Neutrophil (primary cell): ENCODE data around the gene ZNF423.

Source experiments
- H3K27ac ChIP-seq: fragments of 200-600 bp; sonication (generic); 2 replicates; pipeline ENCODE4 v1.5.1; 2016; ENCODE audit warnings: mild to moderate bottlenecking, moderate library complexity
- H3K27me3 ChIP-seq: fragments of 200-600 bp; sonication (generic); 2 replicates; pipeline ENCODE4 v1.6.0; 2016; ENCODE audit warnings: mild to moderate bottlenecking
- H3K36me3 ChIP-seq: fragments of 200-600 bp; sonication (generic); 2 replicates; pipeline ENCODE4 v1.5.1; 2017
- H3K4me1 ChIP-seq, 2 experiments: fragments of 200-600 bp in 1 of 2; sonication (generic) in 1 of 2; 1 replicate in 1 of 2; 2 replicates in 1 of 2; pipeline versions ENCODE4 v1.5.1 to v1.6.1; 2013 to 2016; ENCODE audit warnings: low read depth in 1 of 2, low read length in 1 of 2, mild to moderate bottlenecking in 1 of 2, moderate library complexity in 1 of 2; ENCODE audit not compliant: control insufficient read depth in 1 of 2, insufficient read depth in 1 of 2
- H3K4me3 ChIP-seq, 2 experiments: fragments of 200-600 bp in 1 of 2; sonication (generic) in 1 of 2; 1 replicate in 1 of 2; 2 replicates in 1 of 2; pipeline ENCODE4 v1.5.1; 2013 to 2016; ENCODE audit warnings: low read depth in 1 of 2, low read length in 1 of 2, mild to moderate bottlenecking in 1 of 2, moderate library complexity in 1 of 2
- H3K9me3 ChIP-seq: fragments of 200-600 bp; sonication (generic); 2 replicates; pipeline ENCODE4 v1.5.1; 2016
- CTCF ChIP-seq: fragments of 200-600 bp; sonication (generic); IDR thresholded peaks from 2 replicates; pipeline ENCODE4 v1.5.1; 2016; ENCODE audit warnings: antibody characterized with exemption

Gene ZNF423

GRCh38 chr16:49688036-49688697 is 167.7 kb downstream of the ZNF423 start:
- Histone ChIP-seq H3K4me3 (no peak overlapping the region), H3K27ac (no peak overlapping the region), H3K9me3 (no peaks in the 10 kb centered on the region), H3K4me1 (no peaks in the 10 kb centered on the region), H3K36me3 (no peaks in the 10 kb centered on the region), H3K27me3 (peaks cover 25% of the 10 kb centered on the region)
- no peak for TF ChIP-seq CTCF

- TF ChIP-seq CTCF, result no peak
- Histone ChIP-seq H3K36me3 (no peaks in the 10 kb centered on the region), H3K4me1 (no peaks in the 10 kb centered on the region), H3K9me3 (no peaks in the 10 kb centered on the region), H3K27me3 (peaks cover 25% of the 10 kb centered on the region), H3K4me3 (no peak overlapping the region), H3K27ac (no peak overlapping the region)
Measured at GRCh38 chr16:49687476-49688002, 168.4 kb downstream of the ZNF423 start.

DNA sequence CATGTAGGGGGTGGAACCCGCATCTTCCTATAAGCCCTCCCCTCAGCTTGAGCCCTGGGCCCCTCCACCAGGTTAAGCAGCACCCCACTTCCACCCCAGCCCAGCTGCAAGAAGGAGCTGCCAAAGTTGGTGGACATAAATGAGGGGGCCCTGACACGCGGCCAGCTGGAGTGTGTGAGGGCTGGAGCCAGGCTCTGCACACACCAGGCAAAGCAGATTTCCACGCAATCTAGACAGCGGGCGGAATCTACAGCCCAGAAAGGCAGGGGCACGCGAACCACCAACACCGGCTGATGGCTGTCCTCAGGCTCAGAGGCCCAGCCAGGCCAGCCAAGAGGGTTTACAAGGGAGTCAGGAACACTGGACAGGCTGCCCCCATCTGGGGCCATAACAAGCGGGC is 171.2 kb downstream of the ZNF423 start:
- H3K36me3 ChIP-seq, result no peaks in the 10 kb centered on the region

DNA sequence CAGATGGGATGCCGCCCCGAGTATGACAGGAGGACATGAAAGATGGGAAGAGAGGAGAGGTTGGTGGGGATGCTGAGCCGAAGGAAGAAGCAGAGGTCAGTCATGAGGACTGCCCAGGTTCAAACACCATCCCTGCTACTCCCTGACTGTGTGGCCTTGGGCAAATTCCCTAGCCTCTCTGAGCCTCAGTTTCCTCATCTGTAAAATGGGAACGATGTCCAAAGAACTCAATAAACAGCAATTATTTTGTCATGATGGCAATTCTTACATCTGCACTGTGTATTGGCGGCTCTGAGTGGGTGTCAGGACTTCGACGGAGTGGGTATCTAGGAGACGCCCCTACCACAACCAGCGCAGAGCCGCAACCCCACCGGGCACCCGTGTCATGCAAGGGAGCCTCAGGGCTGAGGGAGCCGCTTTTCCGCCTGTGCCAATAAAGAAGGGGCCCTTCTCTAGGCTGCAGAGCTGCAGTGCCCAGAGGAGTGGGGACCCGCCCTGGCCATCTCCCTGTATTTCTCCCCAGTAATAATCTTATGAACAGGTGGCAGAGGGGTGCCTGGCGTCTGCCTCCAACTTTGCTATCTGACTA is 173.2 kb downstream of the ZNF423 start:
- Histone ChIP-seq H3K9me3 (no peaks in the 10 kb centered on the region), H3K4me1 (no peaks in the 10 kb centered on the region), H3K4me3 (no peak overlapping the region), H3K27me3 (peaks cover 12% of the 10 kb centered on the region), H3K27ac (no peak overlapping the region), H3K36me3 (no peaks in the 10 kb centered on the region)
- TF ChIP-seq CTCF, result no peak

More for the DNA sequence above, 171.2 kb downstream of the ZNF423 start:
- peaks cover 25% of the 10 kb centered on the region for H3K27me3 ChIP-seq
- H3K27ac ChIP-seq, result no peak overlapping the region
- no peaks in the 10 kb centered on the region for H3K9me3 ChIP-seq
- no peak overlapping the region for H3K4me3 ChIP-seq
- TF ChIP-seq CTCF, result no peak
- H3K4me1 ChIP-seq, result no peaks in the 10 kb centered on the region

DNA sequence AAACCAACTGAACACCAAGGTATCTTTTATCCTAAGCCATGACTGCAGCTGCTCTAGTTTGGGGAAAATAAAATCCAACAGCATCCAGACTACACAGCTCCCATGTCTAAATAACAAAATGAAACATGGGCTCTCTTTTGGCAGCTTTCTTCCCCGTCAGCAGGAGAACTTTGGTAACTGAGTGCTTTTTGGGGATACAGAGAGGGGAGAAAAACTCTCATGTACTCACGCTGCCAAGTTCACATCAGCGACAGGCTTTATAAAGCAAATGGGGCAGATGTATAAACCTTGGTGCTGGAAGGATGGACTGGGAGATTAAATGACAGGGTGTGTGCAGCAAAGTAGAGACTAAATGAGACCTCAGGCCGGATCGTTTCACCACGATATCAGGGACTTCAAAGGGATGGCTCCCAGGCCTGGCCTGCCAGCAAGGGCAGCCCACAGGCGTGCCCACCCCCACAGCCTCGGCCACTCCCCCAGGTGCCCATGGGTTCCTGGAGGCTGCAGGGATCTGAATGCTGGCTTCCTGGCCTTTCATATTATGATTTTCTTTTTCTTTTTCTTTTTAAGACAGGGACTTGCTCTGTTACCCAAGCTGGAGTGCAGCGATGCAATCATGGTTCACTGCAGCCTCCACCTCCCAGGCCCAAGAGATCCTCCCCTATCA is 174.6 kb downstream of the ZNF423 start:
- Histone ChIP-seq H3K36me3 (no peaks in the 10 kb centered on the region), H3K27ac (no peak overlapping the region), H3K4me3 (no peak overlapping the region), H3K4me1 (no peaks in the 10 kb centered on the region), H3K27me3 (no peaks in the 10 kb centered on the region), H3K9me3 (no peaks in the 10 kb centered on the region)
- TF ChIP-seq CTCF, result no peak
